Measurements from ENCODE around the gene VPS39.

DNA sequence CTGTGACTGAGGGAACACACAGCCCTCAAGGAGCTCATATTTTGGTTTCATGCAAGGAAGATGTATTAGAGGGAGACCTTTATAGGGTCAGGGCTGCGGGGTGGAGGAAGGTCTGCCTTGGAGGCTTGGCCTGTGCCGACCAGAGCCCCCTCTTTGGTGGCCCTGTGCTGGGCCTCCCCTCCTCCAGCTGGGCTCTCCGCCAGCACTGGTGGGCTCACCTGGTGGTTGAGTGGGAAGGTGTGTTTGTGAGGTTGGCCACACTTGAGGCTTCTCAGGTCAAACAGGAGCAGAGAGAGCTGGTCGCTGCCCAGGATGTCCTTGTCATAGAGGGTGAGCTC lies 54.3 kb downstream of the VPS39 start:
- TF ChIP-seq, protein P1, sequence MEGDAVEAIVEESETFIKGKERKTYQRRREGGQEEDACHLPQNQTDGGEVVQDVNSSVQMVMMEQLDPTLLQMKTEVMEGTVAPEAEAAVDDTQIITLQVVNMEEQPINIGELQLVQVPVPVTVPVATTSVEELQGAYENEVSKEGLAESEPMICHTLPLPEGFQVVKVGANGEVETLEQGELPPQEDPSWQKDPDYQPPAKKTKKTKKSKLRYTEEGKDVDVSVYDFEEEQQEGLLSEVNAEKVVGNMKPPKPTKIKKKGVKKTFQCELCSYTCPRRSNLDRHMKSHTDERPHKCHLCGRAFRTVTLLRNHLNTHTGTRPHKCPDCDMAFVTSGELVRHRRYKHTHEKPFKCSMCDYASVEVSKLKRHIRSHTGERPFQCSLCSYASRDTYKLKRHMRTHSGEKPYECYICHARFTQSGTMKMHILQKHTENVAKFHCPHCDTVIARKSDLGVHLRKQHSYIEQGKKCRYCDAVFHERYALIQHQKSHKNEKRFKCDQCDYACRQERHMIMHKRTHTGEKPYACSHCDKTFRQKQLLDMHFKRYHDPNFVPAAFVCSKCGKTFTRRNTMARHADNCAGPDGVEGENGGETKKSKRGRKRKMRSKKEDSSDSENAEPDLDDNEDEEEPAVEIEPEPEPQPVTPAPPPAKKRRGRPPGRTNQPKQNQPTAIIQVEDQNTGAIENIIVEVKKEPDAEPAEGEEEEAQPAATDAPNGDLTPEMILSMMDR (IDR thresholded peaks at IDR 0.05): no peak
- TF ChIP-seq POLR2A (IDR thresholded peaks at IDR 0.05): no peak

Data from uterus (tissue), 2 donors.